ENCODE data around the gene EFCAB6. TPM values are rescaled to one million over a fixed set of nuclear protein-coding genes. Genes with fewer than 3 reads are reported as not detected.

Gene EFCAB6
- total RNA-seq, 1 donor from 2014 or later: 3.6 TPM

- no peak for TF ChIP-seq CTCF (IDR thresholded peaks at IDR 0.05)
- H3K27me3 ChIP-seq: no peaks in the 10 kb centered on the region
- H3K36me3 ChIP-seq: no peaks in the 10 kb centered on the region
- H3K4me1 ChIP-seq: no peaks in the 10 kb centered on the region
- intact Hi-C loops (cut with DNase I): no loop called here
- no peak overlapping the region for H3K4me3 ChIP-seq
- ATAC-seq: no peak
- DNase-seq: peak; percentile 19
- H3K27ac ChIP-seq: no peak overlapping the region
- H3K9me3 ChIP-seq: no peaks in the 10 kb centered on the region
These were observed 277.2 kb downstream of the EFCAB6 start for GRCh38 chr22:43534916-43535315.

- no peaks in the 10 kb centered on the region for H3K27me3 ChIP-seq
- intact Hi-C loops (cut with DNase I): no loop called here
These were observed 278.3 kb downstream of the EFCAB6 start for GRCh38 chr22:43533656-43534428.

GRCh38 chr22:43533156-43533530 is 279.0 kb downstream of the EFCAB6 start:
- no peak for DNase-seq
- no peak for TF ChIP-seq CTCF (IDR thresholded peaks at IDR 0.05)
- ATAC-seq: no peak
- Histone ChIP-seq H3K4me1 (no peaks in the 10 kb centered on the region), H3K27ac (no peak overlapping the region), H3K9me3 (no peaks in the 10 kb centered on the region), H3K36me3 (no peaks in the 10 kb centered on the region), H3K27me3 (no peaks in the 10 kb centered on the region), H3K4me3 (no peak overlapping the region)
- intact Hi-C loops (cut with DNase I): no loop called here

More at GRCh38 chr22:43533656-43534428, 278.3 kb downstream of the EFCAB6 start:
- Histone ChIP-seq H3K27ac (no peak overlapping the region), H3K4me1 (no peaks in the 10 kb centered on the region), H3K36me3 (no peaks in the 10 kb centered on the region), H3K9me3 (no peaks in the 10 kb centered on the region), H3K4me3 (no peak overlapping the region)
- no peak for TF ChIP-seq CTCF (IDR thresholded peaks at IDR 0.05)
- ATAC-seq: no peak
- DNase-seq: peak; percentile 20

DNA sequence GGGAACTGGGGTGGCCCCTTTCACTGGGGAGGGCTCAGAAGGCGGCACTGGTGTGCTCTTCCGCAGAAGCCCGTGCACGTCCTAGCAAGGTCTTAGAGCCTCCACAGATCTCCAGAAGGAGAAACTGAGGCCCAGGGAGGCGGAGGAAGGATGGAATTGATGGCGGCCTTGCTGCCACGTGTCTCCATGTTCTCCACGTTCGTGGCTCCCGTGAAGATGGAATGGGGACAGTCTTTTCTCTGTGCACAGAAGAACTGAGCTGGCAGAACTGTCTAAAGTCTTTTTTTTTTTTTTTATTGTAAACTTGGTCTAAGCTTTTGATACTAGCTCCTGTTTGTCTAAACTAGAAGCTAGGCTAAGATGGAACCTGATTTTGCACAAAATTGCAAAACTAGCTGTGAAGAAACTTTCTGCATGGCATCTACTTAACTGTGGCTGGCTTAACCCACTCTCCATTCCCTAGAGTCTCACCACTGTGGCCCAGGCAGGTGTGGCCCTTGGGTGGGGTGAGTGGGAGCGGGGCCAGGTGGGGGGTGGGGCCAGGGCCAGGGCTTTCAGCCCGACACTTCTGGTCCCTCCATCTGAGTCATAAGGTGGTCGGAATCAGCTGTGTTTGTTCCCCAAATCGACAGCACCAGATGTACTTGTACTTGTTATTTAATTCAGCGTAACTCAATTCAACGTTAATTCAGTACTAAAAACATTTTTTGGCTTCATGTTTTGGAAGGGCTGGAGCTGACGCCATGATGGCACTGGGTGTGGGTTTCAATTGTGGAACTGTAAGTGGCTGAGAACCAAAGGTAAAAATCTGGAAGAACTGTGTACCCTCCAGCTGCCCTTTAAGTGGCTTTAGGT is 279.6 kb downstream of the EFCAB6 start:
- no peaks in the 10 kb centered on the region for H3K9me3 ChIP-seq

GRCh38 chr22:43531651-43532050 is 280.5 kb downstream of the EFCAB6 start:
- ATAC-seq (no peak), DNase-seq (no peak)
- H3K27ac ChIP-seq: no peak overlapping the region
- no peaks in the 10 kb centered on the region for H3K4me1 ChIP-seq
- H3K4me3 ChIP-seq: no peak overlapping the region
- H3K9me3 ChIP-seq: no peaks in the 10 kb centered on the region
- no peak for TF ChIP-seq CTCF (IDR thresholded peaks at IDR 0.05)
- H3K27me3 ChIP-seq: no peaks in the 10 kb centered on the region
- intact Hi-C loops (cut with DNase I): no loop called here
- H3K36me3 ChIP-seq: no peaks in the 10 kb centered on the region

More for the DNA sequence above, 279.6 kb downstream of the EFCAB6 start:
- DNase-seq: no peak
- Histone ChIP-seq H3K4me3 (no peak overlapping the region), H3K36me3 (no peaks in the 10 kb centered on the region), H3K27me3 (no peaks in the 10 kb centered on the region), H3K4me1 (no peaks in the 10 kb centered on the region), H3K27ac (no peak overlapping the region)
- ATAC-seq: no peak
- no peak for TF ChIP-seq CTCF (IDR thresholded peaks at IDR 0.05)
- intact Hi-C loops (cut with DNase I): no loop called here

Data from upper lobe of right lung (tissue), 1 donor.